A549 treated with AZD2906 at 1 μM for 4 hours (cell line): ENCODE measurements around the gene RGS7. TPM values are rescaled to one million over a fixed set of nuclear protein-coding genes. Genes with fewer than 3 reads are reported as not detected.

ENCODE experiments used
- total RNA-seq: library from RNA; stranded (reverse); fragments of 200-300 nt; extraction: Qiagen RNA extraction; gene quantifications from 5 replicates; pipeline ENCODE4 v1.2.3, GENCODE V29; 2022

Gene RGS7
- 0.02 to 0.03 TPM (median 0.02 TPM) in 3 of 5 replicates, not detected in the others for total RNA-seq

DNA sequence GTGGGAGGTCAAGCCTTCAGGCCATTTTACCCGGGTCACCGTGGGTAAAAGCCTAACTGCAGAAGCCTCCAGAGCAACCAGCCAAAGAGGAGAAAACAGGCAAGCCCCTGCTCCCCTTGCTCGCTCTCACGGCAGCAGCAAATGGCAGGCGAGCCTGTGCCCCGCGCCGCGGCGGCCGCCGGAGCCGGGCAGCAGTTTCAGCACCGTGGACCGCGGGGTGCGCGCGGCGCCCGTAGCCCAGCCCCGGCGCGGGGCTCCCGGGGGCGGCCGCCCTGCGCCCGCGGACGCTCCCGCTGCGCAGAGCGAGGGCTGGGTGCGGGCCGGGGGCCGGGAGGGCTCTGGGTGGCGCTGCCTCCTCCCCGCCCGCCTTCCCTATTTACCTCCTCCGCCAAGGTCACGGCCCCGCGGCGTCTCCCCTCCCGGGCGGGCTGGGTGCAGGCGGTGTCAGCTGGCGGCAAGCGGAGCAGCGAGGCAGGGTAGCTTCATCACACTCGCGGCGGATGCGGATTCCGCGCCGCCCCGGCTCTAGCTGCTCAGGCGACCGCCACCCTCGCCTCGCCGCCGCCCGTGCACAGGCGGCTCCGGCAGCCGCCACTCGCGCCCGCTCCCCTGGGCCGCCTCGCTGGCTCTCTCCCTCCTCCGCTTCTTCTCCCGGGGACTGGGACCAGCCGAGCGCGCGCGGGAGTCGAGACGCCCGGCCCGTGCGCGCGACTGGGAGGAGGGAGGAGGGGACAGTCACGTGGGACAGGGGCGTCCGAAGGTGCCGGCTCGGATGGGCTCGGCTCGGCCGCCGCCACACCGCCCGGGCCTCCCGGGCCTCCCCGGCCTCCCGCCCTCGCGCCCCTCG is at the start of gene RGS7:
Gene RGS7 (minus strand): TSS at position 687 of the 847 bp plus-strand sequence.

Other genes with a start within 250 kb of the RGS7 start
- gene FH, start 162.6 kb upstream of the RGS7 start, total RNA-seq, result 81.2 to 86.5 TPM (median 85.4 TPM) in 5 replicates
- gene KMO, start 175.2 kb upstream of the RGS7 start, total RNA-seq, result 0.51 to 1.2 TPM (median 0.98 TPM) in 5 replicates